Heart left ventricle (tissue), 16 donors: Measurements from ENCODE around the gene TMEM258. TPM values are rescaled to one million over a fixed set of nuclear protein-coding genes. Genes with fewer than 3 reads are reported as not detected.

ENCODE experiments used
- ATAC-seq, 4 donors: fragments of 200-7000 bp; cut with Tn5 transposase; one replicate each; pipeline ENCODE4 v1.9.1; 2020 to 2022; ENCODE audit warnings: moderate library complexity in 4 of 4, mild to moderate bottlenecking in 3 of 4, moderate number of reproducible peaks in 1 of 4
- DNase-seq, 5 donors: peaks; one replicate each; pipeline ENCODE4 v3.0.0-alpha.2; 2020
- H3K27ac ChIP-seq, 12 donors: fragments of 200-600 bp; sonication (generic) in 4 of 12; one replicate each; pipeline versions ENCODE4 v1.5.0 to v1.8.0; 2016 to 2022; ENCODE audit warnings: mild to moderate bottlenecking in 2 of 12
- H3K27me3 ChIP-seq, 9 donors: fragments of 200-600 bp; sonication (generic) in 2 of 9; one replicate each; pipeline versions ENCODE4 v1.5.1 to v1.8.0; 2016 to 2022; ENCODE audit warnings: mild to moderate bottlenecking in 3 of 9
- H3K36me3 ChIP-seq, 9 donors: fragments of 200-600 bp; sonication (generic) in 2 of 9; one replicate each; pipeline versions ENCODE4 v1.5.0 to v1.8.0; 2018 to 2022; ENCODE audit warnings: mild to moderate bottlenecking in 2 of 9
- H3K4me1 ChIP-seq, 12 donors: fragments of 200-600 bp; sonication (generic) in 4 of 12; one replicate each; pipeline versions ENCODE4 v1.5.0 to v1.8.0; 2016 to 2022; ENCODE audit warnings: mild to moderate bottlenecking in 3 of 12
- H3K4me3 ChIP-seq, 12 donors: fragments of 200-600 bp; sonication (generic) in 4 of 12; one replicate each; pipeline versions ENCODE4 v1.5.0 to v1.8.0; 2017 to 2022; ENCODE audit warnings: mild to moderate bottlenecking in 9 of 12, moderate library complexity in 4 of 12
- H3K9me3 ChIP-seq, 12 donors: fragments of 200-600 bp; sonication (generic) in 4 of 12; one replicate each; pipeline versions ENCODE4 v1.5.0 to v1.8.0; 2016 to 2022; ENCODE audit warnings: mild to moderate bottlenecking in 1 of 12
- CTCF ChIP-seq, 12 donors: fragments of 200-600 bp; sonication (generic) in 4 of 12; IDR thresholded peaks; one replicate each; pipeline versions ENCODE4 v1.5.0 to v1.8.0; 2018 to 2022; ENCODE audit warnings: antibody characterized with exemption in 12 of 12, mild to moderate bottlenecking in 5 of 12
- POLR2A ChIP-seq, 2 donors: fragments of 450-650 bp; IDR thresholded peaks; one replicate each; pipeline ENCODE4 v1.6.1; 2017; ENCODE audit warnings: antibody characterized with exemption in 2 of 2, mild to moderate bottlenecking in 2 of 2, moderate library complexity in 2 of 2
- WGBS, 4 donors: extraction: QIAGEN DNeasy Blood & Tissue Kit in 2 of 4; methylation state at CpG; one replicate each; pipeline versions ENCODE4 v1.1.5 to v1.1.7; 2013 to 2018; 5-methylcytosine and 5-hydroxymethylcytosine counted together
- intact Hi-C, 10 donors: fragments of 100-400 bp; cut with DNase I; formaldehyde crosslinking; loops; one replicate each; pipeline versions ENCODE4 v1.11.1 to v1.14.2; 2022
- polyA plus RNA-seq, 2 donors: library from polyadenylated mRNA; stranded (reverse); fragments of 200-250 nt; gene quantifications; one replicate each; pipeline ENCODE4 v1.2.3, GENCODE V29; 2013
- total RNA-seq, 9 donors: library from RNA; depleted of rRNA in 2 of 9; stranded (reverse); fragments of >200 nt in 2 of 9; fragmentation: NEBNext Ultra II Directional in 3 of 9; extraction: Animal tissue kit (Norgen Biotek cat#: 25700) in 3 of 9; gene quantifications; one replicate each; pipeline versions ENCODE4 v1.1.0 to v1.2.4, GENCODE V29; 2016 to 2023
- donor health status: ischemic (EF 13 %, LVEDD 7.1; RV severe dilation, severe dysfunction).
- donor health status: healthy with polysubstance abuse.
- donor health status: DM: no; HTN: yes; CAD: no.
- donor health status: DM: no; HTN: no; CAD: no.
- donor health status: ischemic (EF 25% LVEDD 6.9; RV normal size, moderate dysfunction).
- donor health status: ischemic (EF 25% LVEDD 5.7; RV mildly dilated, moderate dysfunction).
- donor health status: healthy.
- donor health status: DM: yes; HTN: yes; CAD: no.
- donor health status: ischemic (EF 35%, LVEDD 5.7; RV mildly dilated, moderate dysfunction).
- donor health status: nonischemic (EF 11% LVEDD 7.7; RV severe dilation, severe dysfunction).
- donor health status: DM: yes; HTN: yes; CAD: no.
- donor health status: PGD.
- donor health status: ischemic (EF 29% LVEDD 5.4; RV normal size, mild dysfunction).
- donor health status: nonischemic (EF 23%, LVEDD 6.1; RV moderate dilation, normal function).

Gene TMEM258
- total and polyA plus RNA-seq, 11 donors, result 48.0 to 139 (median 109) TPM

GRCh38 chr11:61810671-61811175 is 18.3 kb upstream of the TMEM258 start:
- Histone ChIP-seq H3K4me3 (no peak overlapping the region), H3K4me1 (peaks cover 0 to 7% (median 3%) of the 10 kb centered on the region in 12 donors), H3K9me3 (no peaks in the 10 kb centered on the region), H3K27ac (no peak overlapping the region), H3K27me3 (no peaks in the 10 kb centered on the region), H3K36me3 (peaks cover 0 to 70% (median 55%) of the 10 kb centered on the region in 9 donors)
- DNase-seq (no peak), ATAC-seq (no peak)
- no peak for TF ChIP-seq CTCF (IDR thresholded peaks at IDR 0.05)
- no peak for TF ChIP-seq POLR2A (IDR thresholded peaks at IDR 0.05)
- intact Hi-C loops, result loop anchor here in 3 of 10 donors (5.0 to 10.0 kb wide), 4 partner anchors 52 to 277 kb away; no protein-coding TSS in a partner anchor
- 87 to 95% (median 91%) methylated on average over 8 of the region's 8 CpGs for WGBS, 4 donors

GRCh38 chr11:61806785-61807184 is 14.4 kb upstream of the TMEM258 start:
- DNase-seq (no peak), ATAC-seq (no peak)
- Histone ChIP-seq H3K36me3 (peaks cover 0 to 96% (median 75%) of the 10 kb centered on the region in 9 donors), H3K4me3 (no peak overlapping the region), H3K27me3 (no peaks in the 10 kb centered on the region), H3K4me1 (peaks cover 0 to 7% (median 0%) of the 10 kb centered on the region in 12 donors), H3K9me3 (no peaks in the 10 kb centered on the region), H3K27ac (no peak overlapping the region)
- 91 to 96% (median 94%) methylated on average over 5 of the region's 5 CpGs for WGBS, 4 donors
- no peak for TF ChIP-seq POLR2A (IDR thresholded peaks at IDR 0.05)
- no peak for TF ChIP-seq CTCF (IDR thresholded peaks at IDR 0.05)
- intact Hi-C loops, result no loop called here

- Histone ChIP-seq H3K27me3 (no peaks in the 10 kb centered on the region), H3K27ac (no peak overlapping the region), H3K4me3 (no peak overlapping the region), H3K4me1 (peaks cover 0 to 7% (median 0%) of the 10 kb centered on the region in 12 donors), H3K36me3 (peaks cover 0 to 82% (median 59%) of the 10 kb centered on the region in 9 donors), H3K9me3 (no peaks in the 10 kb centered on the region)
- intact Hi-C loops, result no loop called here
- ATAC-seq (no peak), DNase-seq (no peak)
- 75 to 100% (median 98%) methylated on average over 1 of the region's 1 CpG for WGBS, 4 donors
- no peak for TF ChIP-seq POLR2A (IDR thresholded peaks at IDR 0.05)
- no peak for TF ChIP-seq CTCF (IDR thresholded peaks at IDR 0.05)
These were observed 12.7 kb upstream of the TMEM258 start for GRCh38 chr11:61805146-61805545.

GRCh38 chr11:61803889-61804647 is 11.7 kb upstream of the TMEM258 start:
- peaks cover 0 to 75% (median 49%) of the 10 kb centered on the region in 9 donors for H3K36me3 ChIP-seq
- no peaks in the 10 kb centered on the region for H3K27me3 ChIP-seq
- TF ChIP-seq CTCF (IDR thresholded peaks at IDR 0.05), result no peak
- TF ChIP-seq POLR2A (IDR thresholded peaks at IDR 0.05), result no peak
- no peak overlapping the region for H3K27ac ChIP-seq
- no peaks in the 10 kb centered on the region for H3K9me3 ChIP-seq
- ATAC-seq, result no peak
- intact Hi-C loops, result loop anchor here in 1 of 10 donors (5.0 kb wide), 1 partner anchor 148 kb away; the partner anchor contains the start of gene BEST1
- peak in 1 of 5 donors; percentile 15 for DNase-seq
- WGBS, 4 donors, result 55 to 63% (median 58%) methylated on average over 3 of the region's 3 CpGs
- H3K4me3 ChIP-seq, result no peak overlapping the region
- peaks cover 0 to 7% (median 0%) of the 10 kb centered on the region in 12 donors for H3K4me1 ChIP-seq
